Activated T-cell treated with anti-CD3 and anti-CD28 coated beads, Interleukin-2, amount 50 U/mL, for 48 hours (primary cell): ENCODE measurements around the gene PARD6A.
"Not testable (repeated sequence)": the region's sequence is repeated elsewhere in the genome, so short reads cannot be mapped to it uniquely, and the experiment has no call there.

Experiments
- DNase-seq, 2 experiments: peaks; one replicate each; pipeline ENCODE4 v3.0.0-alpha.2; 2020

PARD6A gene

DNA sequence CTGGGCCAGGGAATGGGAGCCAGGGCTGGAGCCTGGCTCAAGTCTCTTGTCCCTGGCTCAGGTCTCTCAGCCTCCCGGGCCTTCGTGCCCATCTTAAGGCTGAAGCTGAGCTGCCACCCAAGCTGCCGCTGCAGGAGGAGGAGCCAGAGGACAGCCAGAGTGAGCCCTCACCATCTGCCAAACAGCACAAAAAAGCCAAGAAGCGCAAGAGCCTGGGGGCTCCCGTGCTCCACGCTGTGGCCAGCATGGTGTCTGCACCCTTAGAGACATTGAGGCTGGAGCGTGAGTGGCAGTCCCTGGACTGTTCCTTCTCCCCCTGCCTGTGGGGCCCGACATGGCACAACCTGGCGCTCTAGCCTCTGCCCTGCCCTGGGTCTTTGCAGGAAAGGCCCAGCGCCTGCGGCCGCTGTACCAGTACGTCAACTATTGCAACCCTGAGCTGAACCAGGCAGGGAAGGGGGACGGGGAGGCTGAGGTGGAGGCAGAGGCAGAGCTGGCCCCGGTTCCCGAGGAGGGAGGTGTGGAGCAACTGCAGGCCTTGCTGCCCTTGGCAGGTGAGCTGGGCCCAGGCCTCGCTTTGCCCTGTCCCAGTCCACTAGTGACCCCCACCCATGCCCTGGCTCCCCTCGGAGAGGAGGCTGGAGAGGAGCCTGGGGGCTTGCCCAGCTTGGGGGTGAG lies 7.2 kb downstream of the PARD6A start:
- DNase-seq: peak; percentile 86 to 89

DNA sequence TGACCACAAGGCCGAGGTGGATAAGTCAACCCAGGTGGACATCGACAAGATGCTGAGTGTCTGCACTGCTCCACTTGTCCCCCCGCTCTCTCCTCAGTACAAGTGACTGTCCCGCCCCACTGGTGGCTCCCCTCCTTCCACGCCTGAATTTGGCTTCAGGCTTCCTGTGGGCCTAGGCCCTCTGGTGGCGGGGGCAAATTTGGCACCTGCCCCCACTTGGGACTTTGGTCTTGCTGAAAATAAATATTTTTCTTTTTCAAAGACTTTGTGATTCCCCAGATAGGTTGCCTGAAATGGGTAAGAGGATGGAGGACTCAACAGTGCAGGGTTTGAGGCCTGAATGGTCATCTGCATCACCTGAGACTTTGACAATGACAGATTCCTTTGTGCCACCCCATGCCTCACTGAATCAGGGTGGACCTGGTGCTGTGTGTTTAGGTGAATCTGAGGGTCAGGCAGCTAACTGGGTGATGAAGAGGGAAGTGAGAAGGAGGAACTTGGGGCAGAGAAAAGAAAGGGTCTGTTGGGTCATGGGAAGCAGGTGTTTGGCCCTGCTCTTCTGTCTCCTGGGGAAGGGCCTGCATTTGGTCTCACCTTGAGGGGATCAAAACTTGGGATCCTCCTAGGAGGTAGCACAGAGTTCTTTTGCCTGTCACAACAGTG lies 7.9 kb downstream of the PARD6A start:
- DNase-seq: peak in 1 of 2 experiments; percentile 53

DNA sequence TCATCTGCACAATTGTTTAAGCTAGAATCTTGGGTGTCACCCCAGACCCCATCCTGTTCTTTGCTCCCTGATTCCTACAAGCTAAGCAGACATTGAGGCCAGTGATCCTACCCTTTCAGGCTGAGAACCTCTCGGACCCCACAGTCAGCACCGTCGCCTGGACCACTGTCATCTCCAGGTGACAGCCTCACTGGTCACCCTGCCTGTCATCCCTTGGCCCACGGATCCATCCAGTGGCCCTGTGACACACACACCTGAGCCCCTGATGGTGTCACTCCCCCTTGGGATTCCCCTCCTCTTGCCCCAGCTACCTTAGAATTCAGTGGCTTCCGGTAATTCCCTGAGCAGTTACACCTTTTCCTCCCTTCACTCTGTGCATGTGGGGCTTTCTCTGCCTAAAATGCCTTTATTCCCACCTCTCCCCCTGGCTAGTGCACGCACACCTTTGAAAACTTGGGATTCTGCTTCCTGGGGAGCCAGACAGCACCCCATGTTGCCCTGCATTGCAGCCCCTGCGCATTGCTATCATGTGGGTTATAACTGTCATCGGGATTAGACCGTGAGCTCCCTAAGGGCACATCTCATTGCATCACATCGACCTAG lies 8.8 kb downstream of the PARD6A start:
- no peak for DNase-seq

DNA sequence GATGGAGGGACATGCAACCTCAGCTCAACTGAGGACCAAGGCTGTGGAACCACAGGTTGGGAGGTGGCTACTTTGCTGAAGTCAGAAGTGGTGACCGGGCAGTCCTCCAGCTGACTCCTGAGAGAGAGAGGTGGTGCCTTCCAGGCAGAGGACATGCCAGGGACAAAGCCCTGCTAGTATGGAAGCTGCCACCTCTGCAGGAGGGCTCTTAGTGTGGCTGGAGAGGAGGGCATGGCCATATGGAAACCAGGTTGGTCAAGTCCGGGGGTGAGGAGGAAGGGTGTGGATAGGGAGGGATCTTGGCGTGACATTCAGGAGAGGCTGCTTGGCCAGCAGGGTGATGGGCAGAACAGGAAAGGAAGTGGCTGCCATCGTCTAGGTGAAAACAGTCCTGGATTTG lies 11.5 kb downstream of the PARD6A start:
- no peak for DNase-seq

DNA sequence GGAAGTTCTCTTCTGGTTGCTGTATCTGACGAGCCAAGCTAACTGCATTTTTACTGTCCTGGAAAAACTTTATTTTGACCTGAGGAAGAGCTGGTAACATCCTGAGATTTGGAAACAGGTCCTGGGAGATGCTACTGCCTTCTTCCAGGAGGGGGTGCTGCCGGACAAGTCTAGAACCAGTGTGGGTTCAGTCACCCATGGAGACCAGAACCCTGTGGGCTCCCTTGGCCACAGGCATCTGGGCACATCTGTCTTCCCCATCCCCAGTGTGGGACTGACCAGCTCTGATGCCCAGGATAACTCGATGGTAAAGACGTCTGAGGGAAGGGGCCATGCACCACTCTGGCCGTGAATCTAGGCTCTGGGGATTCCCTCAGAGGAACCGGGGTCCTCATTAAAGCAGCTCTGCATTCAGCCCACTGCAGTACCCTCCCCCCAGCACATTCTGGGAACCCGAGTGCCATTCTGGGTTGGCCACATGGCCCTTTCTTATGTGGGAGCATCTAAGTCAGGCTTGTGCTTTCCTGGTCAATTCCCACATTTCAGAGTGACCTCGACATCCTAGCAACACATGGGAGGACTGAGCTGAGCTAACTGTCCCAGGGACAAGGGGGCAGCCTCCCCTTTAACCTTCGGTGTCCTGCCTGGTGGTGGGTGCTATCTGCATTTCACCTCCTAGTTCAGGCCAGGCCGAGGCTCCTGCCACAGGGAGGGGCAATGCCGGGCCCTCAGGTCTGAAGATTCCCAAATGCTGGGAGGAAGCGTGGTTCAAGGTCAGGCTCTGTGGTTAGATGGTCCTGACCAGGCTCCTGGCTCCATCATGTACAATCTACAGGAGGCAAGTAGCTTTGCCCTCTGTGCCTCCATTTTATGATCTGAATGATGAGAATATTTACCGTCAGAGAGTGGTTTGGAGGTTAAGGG lies 12.2 kb downstream of the PARD6A start:
- DNase-seq: peak; percentile 71 to 72

DNA sequence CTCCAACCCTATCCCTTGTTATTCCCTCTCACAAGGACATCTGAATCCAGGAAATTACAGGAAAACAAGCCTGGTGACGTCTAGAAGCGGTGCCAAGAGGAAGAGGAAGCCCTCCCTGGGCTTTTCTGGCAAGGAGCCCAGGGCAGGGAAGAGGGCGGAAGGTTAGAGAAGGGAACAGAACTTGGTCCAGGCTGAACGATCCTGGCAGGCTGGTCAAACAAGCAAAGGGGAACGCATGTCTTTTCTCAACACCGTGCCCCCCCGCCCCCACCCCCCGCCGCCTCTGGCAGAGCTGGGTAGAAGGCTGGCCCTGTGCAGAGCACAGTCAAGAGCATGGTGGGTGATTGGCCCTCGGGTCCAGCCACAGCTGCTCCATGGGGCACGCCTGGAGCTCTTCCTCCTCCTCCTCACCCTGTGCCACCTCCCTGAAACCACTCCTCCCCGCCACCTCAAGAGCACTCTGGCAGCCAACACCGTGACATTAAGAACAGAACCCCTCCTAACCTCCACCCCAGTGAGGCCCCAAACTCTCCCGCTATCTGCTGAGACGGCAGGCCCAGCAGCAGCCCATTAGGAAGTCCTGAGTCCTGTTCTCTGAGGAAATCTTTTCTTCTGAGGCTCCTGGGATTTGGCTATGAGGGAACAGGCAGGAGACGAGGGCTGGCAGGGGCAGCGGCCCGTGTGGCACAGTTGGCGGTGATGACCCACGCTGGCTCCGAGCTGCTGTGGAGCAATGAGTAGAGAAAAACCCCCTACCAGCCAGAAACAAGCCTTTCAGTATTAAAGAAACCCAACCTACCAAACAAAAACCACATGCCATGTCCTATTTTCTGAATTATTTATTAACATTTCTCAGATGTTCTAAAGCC lies 13.2 kb downstream of the PARD6A start:
- no peak for DNase-seq

DNA sequence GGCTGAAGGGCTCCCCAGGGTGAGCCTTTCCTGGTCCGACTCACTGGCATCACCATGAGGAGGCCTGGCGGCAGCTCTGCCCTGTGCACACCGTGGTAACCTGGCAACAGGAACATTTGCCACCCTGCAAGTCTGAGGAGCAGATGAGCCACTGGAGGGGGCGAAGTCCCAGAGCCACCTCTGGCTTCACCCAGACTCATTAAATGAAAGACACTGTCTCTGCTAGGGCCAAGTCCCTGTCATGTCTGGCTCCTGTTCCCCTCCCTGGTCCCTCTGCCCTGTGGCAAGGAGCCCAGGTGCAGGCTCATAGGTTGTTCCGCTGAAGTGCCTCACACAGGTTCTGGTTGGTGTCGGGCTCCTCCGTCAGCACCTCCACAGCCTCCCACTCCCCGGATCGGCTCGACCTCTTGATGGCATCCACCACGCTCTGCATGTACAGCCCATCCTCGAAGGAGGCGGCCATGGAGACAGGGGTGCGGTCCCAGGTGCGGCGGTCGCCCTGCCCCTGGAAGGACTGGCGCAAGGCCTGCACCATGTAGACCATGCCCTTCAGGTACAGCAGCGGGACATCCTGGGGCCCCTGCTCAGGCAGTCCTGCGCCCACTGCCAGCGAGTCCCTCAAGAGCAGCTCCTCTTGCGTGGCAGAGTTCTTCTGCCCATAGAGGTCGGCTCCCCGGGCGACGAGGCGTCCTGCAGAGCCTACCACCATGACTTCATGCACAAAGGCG lies 14.3 kb downstream of the PARD6A start:
- DNase-seq: no peak

DNA sequence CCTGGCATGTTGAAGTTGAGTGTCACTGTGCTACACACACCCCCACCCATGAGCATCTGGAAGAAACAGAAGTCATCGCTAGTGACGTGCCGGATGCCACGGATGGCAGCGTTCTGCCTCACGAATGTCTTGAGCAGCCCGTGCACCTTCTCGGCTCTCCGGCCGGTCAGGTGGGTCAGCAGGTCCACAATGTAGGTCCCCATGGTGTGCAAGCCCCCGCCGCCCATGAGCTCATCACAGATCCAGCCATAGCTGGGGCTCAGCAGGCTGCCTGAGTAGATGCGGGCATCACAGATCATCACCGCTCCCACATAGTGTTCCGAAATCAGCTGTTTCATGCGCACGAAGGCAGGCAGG lies 14.8 kb downstream of the PARD6A start:
- DNase-seq: no peak

DNA sequence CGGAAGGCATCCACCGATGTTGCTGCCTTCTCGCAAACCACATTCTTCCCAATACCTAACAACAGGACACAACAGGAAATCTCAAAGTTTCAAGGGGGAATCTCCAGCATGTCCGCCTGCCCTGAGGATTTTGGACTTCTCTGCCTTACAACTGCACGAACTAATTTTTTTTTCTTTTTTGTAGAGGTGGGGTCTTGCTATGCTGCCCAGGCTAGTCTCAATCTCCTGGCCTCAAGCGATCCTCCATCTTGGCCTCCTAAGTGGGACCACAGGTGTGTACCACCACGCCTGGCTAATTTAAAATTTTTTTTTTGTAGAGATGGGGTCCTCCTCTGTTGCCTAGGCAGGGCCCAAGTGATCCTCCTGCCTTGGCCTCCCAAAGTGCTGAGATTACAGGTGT lies 15.2 kb downstream of the PARD6A start:
- DNase-seq: no peak

DNA sequence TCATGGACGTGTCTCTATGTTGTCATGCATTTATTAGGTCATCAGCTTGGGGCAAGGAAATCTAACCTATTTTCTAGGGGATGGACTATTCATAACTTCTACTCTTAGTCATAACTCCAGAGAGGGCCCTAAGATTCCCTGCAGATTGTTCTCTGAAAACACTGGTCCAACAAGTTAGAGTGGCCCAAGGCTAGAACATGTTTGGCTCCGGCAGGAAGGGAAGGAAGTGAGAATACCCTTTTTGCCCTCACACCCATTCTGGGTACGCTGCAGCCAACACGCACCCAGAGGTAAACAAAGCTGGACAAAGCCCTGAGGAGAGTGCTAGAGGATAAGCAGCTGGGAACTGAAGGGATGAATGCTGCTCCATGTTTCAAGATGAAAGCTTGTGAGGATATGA lies 15.8 kb downstream of the PARD6A start:
- no peak for DNase-seq

DNA sequence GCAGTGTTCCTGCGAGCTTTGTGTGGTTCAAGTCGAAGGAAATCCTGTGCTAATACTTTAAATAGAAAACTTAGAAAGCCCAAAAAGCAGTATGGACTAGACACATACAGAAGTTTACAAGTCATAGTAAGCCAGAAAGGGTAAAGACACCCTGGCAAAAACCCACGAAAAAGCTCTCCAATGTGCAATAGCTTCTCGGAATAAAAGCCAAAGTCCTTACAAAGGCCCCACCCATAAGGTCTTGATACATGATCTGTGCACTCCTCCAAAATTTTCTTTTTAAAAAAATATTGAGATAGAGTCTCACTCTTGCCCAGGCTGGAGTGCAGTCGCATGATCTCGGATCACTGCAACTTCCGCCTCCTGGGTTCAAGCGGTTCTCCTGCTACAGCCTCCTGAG lies 16.2 kb downstream of the PARD6A start:
- DNase-seq: no peak

DNA sequence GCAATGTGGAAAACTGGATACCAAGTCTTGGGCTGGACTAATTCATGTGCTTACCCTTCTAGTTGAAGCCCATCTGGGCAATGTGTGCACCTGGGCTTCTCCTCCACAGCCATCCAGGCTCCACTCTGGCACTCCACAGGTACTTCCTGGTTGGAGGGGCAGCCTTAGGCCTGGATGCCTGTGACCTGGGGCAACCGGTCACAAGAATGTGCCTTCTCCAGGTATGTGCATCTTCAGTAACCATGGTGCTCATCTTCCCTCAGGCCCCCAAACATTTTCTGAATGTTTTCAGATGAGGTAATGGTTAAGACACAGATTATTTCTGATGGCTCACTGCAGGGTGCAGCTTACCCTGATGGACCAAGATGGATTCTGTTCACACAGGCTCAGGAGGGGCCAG lies 17.0 kb downstream of the PARD6A start:
- DNase-seq: no peak

DNA sequence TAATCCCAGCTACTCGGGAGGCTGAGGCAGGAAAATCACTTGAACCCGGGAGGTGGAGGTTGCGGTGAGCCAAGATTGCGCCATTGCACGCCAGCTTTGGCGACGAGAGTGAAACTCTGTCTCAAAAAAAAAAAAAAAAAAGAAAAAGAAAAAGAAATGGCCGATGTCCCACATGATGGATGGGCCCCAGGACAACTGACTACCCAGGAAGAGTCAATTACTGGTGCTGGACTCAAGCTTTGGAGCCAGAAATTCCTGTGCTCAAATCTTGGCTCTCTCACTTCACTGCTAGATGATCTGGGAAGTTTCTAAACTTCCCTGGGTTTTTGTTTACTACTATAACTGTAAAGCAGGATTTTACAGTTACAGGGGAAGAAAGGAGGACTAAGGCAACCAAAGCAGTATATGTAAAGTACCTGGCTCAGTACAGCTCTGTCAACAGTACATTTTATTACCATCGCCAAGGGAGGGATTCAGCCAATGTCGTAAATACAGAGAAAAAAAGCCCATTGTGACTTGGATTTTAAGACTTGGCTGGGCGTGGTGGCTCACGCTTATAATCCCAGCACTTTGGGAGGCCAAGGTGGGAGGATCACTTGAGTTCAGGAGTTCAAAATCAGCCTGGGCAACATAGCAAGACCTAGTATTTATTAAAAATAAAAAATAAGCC lies 17.7 kb downstream of the PARD6A start:
- DNase-seq: no peak

DNA sequence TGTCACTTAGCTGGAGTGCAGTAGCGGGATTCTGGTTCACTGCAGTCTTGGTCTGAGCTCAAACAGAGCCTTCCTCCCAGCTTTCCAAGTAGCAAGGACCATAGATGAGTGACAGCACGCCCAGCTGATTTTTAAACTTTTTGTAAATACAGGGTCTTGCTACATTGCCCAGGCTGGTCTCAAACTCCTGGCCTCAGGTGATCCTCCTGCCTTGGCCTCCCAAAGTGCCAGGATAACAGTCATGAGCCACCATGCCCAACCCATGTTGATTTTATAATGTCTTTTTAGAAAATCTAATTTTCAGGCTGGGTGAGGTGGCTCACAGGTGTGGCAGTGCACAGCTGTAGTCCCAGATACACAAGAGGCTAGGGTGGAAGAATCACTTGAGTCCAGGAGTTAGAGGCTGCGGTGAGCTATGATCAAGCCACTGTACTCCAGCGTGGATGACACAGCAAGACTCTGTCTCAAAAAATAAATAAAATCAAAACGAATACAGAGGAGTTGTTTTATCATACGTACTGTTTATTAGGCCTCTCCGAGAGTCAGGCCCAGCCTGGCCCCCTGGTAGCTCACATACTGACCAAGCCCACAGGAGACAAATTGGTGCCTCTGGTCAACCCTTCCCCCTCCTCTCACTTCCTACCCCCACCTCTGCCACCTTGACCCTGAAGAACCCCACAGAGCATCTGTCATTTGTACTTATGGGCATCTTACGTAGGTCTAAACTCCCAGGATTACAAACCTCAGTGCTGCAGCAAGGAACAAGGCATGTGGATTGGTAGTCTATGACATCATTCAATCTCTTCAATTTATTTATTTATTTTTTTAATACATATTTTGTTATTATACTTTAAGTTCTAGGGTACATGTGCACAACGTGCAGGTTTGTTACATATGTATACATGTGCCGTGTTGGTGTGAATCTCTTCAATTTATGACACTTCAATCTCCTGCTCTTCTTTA lies 19.5 kb downstream of the PARD6A start:
- DNase-seq: no peak

DNA sequence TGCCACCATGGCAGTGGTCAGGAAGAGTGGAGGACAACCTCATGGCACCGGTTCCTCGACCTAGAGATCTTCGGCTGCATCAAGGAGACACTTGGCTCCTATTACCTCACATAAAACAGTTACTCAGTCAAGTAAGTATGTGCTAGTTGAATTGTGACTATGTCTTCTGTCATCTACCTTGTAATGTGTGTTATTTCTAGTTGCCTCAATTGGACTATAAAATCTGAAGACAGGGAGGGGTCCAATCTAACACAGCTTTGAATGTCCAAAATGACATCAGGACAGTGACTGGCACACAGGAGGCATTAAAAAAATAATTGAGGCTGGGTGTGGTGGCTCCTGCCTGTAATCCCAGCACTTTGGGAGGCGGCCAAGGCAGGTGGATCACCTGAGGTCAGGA lies 23.0 kb downstream of the PARD6A start:
- DNase-seq: no peak

DNA sequence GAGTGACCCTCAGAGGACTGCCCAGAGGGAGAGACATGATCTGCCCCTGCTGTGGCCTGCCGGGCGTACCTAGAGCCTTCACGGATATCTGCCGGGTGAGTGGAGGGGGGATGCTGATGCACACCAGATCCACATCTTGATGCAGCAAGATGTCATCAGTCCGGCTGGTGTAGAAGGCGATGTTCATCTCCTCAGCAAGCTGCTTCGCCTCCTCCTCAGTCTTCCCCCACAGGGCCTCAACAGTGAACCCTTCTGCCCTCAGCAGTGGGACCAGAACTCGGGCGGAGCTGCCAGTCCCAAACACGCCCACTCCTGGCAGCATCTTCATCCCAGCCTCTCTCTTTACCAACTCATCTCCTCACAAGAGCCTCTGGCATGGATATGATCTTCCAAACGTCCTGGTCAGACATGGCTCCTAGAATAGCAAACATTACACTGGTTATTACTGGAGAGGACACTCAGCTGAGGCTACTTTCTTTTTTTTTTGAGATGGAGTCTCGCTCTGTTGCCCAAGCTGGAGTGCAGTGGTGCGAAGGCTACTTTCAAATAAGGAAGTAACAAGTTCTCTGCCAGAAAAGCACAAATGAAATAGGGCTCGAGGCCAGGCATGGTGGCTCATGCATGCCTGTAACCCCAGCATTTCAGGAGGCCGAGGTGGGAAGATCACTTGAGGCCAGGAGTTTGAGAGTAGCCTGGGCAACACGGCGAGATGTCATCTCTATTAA lies 24.8 kb downstream of the PARD6A start:
- no peak for DNase-seq

DNA sequence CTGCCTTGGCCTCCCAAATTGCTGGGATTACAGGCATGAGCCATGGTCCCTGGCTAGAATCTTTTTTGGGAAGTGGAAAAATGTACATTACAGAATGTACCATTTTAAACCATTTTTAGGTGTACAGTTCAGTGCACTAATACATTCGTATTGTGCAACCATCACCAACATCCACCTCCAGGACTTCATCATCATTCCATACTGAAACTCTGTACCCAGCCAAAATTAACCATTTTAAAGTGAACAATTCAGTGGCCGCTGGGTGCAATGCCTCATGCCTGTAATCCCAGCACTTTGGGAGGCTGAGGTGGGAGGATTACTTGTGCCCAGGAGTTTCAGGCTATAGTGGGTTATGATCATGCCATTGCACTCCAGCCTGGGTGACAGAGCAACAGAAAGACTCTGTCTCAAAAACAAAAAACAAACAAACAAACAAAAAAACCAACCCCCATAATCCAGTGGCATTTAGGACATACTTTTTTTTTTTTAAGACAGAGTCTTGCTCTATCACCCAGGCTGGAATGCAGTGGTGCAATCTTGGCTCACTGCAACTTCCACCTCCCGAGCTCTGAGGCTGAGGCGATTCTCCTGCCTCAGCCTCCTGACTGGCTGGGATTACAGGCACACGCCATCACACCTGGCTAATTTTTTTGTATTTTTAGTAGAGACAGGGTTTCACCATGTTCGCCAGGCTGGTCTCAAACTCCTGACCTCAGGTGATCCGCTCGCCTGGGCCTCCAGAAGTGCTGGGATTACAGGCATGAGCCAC lies 32.9 kb downstream of the PARD6A start:
- not testable (repeated sequence) for DNase-seq

DNA sequence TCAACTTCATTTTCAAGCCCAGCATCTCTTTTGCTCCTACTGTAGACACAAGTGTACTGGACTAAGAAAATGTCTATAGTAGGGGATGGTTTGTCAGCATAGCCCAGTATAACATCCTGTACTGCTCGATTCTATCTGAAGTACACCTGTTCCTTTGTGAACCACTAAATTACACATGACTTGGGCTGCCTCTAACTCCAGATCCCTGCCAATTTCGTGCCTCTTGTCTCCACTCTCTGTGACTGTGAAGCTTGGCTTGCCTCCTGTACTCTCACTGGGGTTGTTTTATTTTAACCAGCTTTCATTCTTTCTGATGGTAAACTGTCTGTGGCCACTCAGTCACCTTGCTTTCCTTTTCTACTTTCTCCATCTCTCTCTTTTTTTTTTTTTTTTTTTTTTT lies 33.9 kb downstream of the PARD6A start:
- no peak for DNase-seq
